Sigmoid colon (tissue), 4 donors: ENCODE measurements around the gene PPP1R16B.

ENCODE experiments used
- EP300 ChIP-seq, 4 donors: sonication (generic); formaldehyde crosslinking; IDR thresholded peaks; one replicate each; pipeline ENCODE4 v1.6.1; 2017; ENCODE audit warnings: antibody characterized with exemption in 4 of 4
- POLR2A ChIP-seq, 2 donors: fragments of 450-650 bp; IDR thresholded peaks; one replicate each; pipeline ENCODE4 v1.6.1; 2016; ENCODE audit warnings: antibody characterized with exemption in 2 of 2, mild to moderate bottlenecking in 2 of 2, moderate library complexity in 2 of 2
- TF ChIP-seq, protein P1 (sequence below), 4 experiments: fragments of 450-650 bp in 3 of 4; fragments of 200-600 bp in 1 of 4; IDR thresholded peaks; one replicate each; pipeline ENCODE4 v1.5.1; 2016 to 2019; ENCODE audit warnings: antibody characterized with exemption in 4 of 4, mild to moderate bottlenecking in 3 of 4, moderate library complexity in 2 of 4

- TF ChIP-seq, protein P1, sequence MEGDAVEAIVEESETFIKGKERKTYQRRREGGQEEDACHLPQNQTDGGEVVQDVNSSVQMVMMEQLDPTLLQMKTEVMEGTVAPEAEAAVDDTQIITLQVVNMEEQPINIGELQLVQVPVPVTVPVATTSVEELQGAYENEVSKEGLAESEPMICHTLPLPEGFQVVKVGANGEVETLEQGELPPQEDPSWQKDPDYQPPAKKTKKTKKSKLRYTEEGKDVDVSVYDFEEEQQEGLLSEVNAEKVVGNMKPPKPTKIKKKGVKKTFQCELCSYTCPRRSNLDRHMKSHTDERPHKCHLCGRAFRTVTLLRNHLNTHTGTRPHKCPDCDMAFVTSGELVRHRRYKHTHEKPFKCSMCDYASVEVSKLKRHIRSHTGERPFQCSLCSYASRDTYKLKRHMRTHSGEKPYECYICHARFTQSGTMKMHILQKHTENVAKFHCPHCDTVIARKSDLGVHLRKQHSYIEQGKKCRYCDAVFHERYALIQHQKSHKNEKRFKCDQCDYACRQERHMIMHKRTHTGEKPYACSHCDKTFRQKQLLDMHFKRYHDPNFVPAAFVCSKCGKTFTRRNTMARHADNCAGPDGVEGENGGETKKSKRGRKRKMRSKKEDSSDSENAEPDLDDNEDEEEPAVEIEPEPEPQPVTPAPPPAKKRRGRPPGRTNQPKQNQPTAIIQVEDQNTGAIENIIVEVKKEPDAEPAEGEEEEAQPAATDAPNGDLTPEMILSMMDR (IDR thresholded peaks at IDR 0.05) = no peak
- TF ChIP-seq EP300 (IDR thresholded peaks at IDR 0.05) (no peak), POLR2A (IDR thresholded peaks at IDR 0.05) (no peak)
Observed at GRCh38 chr20:38965264-38965663, 159.8 kb downstream of the PPP1R16B start.
